Measurements from ENCODE around the gene KCNC3.

KCNC3 gene

DNA sequence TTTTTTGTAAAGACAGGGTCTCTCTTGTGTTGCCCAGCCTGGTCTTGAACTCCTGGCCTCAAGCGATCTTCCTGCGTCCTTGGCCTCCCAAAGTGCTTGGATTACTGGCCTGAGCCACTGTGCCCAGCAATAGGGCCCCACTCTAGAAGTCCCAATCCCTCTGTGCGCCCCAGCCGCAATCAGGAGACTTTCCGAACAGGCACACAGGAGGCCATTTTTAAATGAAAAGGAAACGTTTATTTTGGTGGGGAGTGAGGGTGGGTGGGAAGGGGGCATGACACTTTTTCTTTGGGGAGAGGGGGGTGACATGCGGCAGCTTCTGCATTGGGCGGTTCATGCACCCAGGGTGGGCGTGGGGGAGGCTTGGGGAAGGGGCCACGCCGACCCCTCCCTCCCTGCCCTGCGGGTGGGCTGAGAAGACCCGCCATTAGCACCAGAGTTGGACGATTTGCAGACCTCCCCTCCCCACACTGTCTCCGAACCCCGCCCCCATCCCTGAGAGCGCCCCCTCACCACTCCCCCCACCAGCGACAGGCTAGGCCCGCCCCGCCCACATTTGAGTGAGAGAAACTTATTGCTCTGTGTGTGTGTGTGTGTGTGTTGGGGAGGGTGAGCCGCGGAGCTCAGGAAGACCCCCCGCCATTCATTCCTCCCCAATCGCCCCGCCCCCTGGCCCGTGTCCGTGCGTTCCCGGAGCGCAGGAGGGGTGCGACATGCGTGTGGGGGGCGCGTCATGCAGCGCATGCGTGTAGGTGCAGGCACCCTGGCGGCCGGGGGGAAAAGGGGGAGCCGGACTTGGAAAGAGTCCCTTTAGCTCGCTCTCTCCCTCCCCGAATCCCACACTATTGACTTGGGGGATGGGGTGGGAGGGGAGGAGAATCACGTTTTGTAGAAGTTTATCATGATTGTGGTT, 17.2 kb downstream of the KCNC3 start:
- no peak for DNase-seq (ENCODE audit: low read depth in 2 of 2)

DNA sequence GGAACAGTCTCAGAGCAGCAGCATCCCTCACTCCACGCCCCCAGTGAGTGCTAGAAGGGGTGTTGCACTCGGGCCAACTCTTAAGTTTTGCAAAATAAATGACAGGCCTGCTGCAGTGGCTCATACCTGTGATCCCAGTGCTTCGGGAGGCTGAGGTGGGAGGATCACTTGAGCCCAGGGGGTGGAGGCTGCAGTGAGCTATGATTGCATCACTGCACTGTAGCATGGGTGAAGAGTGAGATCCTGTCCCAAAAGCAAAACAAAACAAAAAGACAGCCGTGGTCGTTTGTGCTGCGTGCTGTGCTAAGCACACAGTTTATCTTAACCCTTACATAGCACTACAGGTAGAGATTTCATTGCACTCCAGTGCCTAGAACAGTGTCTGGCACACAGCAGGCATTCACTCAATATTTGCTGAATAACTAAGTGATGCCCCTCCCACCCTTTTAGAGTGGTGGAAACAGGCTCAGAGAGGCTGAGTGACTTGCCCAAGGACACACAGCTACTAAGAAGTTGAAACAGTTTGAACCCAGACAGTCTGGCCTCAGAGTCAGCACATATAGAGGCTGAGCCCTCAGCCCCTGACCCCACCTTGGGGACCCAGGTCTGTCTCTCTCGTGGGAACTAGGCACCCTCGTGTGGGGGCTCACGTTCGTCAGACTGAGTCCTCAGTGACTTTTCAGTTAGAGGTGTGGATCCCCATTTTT, 18.3 kb downstream of the KCNC3 start:
- DNase-seq (ENCODE audit: low read depth in 2 of 2): no peak

DNA sequence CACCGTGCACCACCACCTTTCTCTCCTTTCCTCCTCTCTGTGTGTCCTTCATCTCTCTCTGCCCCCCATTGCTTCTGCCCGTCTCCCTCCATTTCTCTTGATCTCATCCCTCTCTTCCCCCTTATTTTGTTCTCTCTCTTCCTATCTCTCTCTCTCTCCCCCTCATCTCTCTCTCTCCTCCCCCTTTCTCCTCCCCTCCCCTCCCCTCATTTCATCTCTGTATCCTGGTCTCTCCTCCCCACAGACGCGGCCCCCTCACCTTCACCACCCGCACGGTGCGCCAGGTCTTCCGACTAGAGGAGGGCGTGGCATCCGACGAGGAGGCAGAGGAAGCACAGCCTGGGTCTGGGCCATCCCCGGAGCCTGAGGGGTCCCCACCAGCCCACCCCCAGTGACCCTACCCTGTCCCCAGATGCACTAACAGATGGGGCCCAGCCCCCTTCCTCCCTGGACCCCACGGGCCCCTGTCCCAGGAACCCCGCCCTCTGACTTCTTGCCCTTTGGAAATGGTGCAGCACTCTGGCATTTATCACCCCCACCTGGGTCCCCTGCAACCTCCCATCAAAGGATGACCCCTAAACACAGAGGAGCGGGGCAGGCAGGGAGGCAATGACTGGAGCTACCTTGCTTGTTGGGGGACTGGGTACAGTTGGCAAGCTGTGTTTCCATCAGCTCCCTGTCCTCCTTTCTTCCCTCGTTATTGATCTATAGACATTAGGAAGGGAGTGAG, 19.6 kb downstream of the KCNC3 start:
- no peak for DNase-seq (ENCODE audit: low read depth in 2 of 2)

DNA sequence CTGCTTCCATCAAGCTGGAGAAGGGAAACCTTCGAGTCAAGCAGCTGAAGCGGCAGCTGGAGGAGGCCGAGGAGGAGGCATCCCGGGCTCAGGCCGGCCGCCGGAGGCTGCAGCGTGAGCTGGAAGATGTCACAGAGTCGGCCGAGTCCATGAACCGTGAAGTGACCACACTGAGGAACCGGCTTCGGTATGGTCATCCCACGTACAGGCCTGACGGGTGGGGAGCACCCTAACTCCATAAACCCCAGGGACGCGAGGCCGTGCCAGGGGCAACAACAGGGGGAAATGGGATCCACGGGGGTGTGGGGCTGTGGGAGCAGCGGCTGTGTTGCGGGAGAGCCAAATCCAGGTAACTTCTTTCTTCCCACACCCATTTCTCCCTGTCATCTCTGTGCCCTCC, 20.2 kb downstream of the KCNC3 start:
- no peak for DNase-seq (ENCODE audit: low read depth in 2 of 2)

DNA sequence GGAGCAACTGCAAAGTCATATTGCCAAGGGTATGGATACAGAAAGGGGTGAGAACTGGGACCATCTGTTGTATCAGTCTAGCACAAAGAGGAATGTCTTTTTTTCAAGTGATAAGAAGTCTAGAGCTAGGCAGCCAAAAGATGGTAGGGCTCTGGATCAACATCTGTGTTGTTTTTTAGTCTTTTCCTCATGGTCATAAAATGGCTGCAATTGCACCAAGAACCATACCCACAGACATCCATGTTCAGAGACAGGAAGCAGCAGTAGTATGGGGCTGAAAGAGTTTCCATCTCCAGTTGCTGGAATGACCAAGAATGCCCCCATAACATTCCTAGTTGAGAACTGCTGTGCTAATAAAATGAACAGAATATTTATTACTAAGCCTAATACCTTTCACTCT, 25.6 kb downstream of the KCNC3 start:
- DNase-seq (ENCODE audit: low read depth in 2 of 2): no peak

DNA sequence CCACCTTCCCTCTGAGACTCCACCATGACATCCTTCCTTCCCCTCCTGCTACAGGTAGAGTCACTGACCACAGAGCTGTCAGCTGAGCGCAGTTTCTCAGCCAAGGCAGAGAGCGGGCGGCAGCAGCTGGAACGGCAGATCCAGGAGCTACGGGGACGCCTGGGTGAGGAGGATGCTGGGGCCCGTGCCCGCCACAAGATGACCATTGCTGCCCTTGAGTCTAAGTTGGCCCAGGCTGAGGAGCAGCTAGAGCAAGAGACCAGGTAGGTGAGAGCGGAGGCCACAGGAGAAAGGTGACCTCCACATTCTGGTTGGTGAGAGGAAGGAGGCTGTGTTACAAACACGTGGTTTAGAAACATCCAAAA, 27.6 kb downstream of the KCNC3 start:
- no peak for DNase-seq (ENCODE audit: low read depth in 2 of 2)

DNA sequence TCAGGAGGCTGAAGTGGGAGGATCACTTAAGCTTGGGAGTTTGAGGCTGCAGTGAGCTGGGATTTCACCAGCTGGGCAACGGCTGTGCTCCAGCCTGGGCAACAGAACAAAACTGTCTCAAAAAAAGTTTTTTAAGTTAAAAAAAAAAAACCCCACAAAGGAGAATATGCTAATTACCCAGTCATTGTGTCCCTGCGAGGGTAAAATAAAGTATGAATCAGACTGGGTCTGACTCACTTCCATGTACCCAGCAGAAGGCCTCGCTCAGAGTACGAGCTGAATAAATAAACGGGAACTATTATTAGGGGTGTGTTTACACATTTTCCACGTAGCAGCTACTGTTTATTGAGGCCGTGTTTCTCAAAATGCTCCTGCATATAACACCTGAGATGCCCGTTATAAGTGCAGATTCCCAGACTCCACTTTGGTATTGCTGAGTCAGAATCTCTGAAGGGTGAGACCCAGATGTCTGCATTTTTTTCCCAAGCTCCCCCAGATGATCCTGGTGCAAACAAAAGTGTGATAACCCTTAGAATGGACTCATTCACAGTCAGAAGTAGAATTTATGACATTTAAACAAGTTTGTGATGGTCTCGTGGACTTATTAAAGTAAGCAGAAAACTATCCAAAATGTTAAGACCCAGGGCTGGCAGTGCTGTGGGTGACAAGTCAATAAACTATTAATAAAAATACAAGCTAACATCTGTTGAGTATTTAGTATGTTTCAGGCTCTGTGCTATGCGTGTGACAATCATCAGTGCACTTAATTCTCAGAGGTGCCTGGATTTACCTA, 28.2 kb downstream of the KCNC3 start:
- DNase-seq (ENCODE audit: low read depth in 2 of 2): no peak

DNA sequence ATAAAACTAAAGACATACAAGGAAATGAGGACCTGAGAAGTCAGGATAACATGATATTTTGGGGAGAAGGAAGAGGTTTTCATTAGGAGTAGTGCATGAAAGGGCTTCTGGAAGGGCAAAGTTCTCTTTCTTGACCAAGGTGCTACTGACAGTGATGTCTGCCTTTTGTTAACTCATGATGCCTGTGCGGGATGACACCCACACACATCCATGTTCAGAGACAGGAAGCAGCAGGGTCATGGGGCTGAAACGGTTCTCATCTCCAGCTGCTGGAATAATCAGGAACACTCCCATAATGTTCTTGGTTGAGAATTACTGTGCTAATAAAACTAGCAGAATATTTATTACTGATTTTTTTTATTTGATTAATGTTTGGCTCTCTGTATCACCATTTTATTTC, 29.1 kb downstream of the KCNC3 start:
- DNase-seq (ENCODE audit: low read depth in 2 of 2): no peak

DNA sequence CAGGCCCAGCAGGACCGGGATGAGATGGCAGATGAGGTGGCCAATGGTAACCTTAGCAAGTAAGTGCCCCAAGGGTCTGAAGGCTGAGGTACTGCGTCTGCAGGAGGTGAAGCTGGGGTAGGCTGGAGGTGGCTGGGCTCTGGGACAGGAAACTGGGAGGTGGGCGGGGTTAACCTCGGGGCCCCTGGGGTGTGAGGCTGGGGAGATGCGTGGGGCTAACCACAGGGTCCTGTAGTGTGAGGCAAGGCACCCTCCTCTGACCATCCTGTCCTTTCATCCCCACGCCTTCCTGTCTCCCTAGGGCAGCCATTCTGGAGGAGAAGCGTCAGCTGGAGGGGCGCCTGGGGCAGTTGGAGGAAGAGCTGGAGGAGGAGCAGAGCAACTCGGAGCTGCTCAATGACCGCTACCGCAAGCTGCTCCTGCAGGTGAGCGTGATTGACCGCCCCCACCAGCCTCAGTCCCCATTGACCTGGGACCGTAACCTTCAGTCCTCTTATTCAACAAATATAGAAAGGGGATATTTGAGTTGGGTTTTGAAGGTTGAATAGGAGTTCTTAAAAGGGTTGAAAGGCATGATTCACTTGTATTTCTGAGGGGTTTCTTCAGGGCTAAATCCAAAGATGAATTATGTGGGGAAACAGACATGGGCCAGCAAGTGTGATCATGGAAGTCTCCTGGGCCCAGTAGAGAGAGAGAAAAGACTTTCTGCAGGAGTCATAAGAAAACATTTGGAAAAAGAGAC, 35.7 kb downstream of the KCNC3 start:
- no peak for DNase-seq (ENCODE audit: low read depth in 2 of 2)

DNA sequence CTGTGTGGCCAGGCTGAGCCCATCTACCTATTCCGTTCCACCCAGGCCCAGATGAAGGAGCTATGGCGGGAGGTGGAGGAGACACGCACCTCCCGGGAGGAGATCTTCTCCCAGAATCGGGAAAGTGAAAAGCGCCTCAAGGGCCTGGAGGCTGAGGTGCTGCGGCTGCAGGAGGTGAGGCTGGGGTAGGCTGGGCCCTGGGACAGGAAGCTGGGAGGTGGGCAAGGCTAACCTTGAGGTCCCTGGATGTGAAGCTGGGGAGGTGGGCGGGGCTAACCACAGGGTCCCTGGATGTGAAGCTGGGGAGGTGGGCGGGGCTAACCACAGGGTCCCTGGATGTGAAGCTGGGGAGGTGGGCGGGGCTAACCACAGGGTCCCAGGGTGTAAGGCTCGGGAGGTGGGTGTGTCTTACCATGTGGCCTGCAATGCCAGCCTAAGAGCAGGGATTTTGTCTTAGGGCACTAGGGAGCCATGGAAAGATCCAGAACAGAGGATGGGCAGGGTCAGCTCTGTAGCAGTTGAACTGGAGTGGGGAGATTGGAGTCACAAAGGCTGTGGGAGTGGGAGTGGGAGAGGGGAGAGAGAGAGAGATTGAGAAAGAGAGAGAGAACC, 36.9 kb downstream of the KCNC3 start:
- no peak for DNase-seq (ENCODE audit: low read depth in 2 of 2)

DNA sequence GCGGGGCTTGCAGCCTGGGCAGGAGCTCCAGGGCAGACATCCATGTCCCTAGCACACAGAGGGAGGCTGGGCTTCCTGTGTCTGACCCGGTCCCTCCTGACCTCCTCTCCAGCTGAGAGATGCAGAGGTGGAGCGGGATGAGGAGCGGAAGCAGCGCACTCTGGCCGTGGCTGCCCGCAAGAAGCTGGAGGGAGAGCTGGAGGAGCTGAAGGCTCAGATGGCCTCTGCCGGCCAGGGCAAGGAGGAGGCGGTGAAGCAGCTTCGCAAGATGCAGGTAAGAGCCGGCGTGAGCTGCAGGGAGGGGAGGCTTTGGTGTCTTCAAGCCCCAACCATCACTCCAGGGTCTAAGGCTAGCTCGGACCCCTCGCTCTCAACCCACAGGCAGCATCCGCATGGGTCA, 38.4 kb downstream of the KCNC3 start:
- DNase-seq (ENCODE audit: low read depth in 2 of 2): no peak

DNA sequence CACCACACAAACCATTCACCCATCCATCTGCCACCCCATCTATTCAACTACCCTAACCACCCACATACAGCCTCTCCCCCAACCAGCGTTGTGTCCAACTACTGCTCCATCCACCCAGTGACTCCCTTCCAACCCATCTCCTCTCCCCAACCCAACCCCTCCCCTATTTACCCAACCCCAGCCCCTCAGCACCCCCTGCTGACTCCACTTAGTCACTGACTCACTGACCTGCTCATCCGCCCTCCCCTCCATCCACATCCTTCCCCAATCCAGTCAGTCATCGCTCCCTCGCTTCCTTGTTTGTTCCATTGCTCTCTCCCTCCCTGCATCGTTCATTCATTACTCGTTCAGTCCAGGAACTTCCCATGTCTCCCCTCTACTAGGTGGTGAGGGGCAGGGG, 39.2 kb downstream of the KCNC3 start:
- no peak for DNase-seq (ENCODE audit: low read depth in 2 of 2)

DNA sequence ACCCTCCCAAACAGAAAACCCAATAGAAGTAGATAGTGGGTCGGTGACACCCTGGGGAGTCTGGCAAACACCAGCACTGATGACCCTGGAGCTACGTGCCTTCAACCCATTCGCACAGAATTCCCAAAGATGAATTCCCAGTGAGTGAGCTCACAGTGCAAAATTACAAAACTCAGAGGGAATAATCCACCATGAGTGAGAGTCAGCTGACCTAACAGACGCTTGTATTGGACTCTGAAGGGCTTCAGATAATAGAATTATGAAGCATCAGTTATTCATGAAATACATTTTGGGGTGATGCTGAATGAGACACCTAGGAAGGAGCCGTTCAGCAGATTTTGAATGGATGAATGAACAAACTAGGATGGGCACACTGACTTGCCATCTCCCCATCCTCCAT, 40.2 kb downstream of the KCNC3 start:
- no peak for DNase-seq (ENCODE audit: low read depth in 2 of 2)

DNA sequence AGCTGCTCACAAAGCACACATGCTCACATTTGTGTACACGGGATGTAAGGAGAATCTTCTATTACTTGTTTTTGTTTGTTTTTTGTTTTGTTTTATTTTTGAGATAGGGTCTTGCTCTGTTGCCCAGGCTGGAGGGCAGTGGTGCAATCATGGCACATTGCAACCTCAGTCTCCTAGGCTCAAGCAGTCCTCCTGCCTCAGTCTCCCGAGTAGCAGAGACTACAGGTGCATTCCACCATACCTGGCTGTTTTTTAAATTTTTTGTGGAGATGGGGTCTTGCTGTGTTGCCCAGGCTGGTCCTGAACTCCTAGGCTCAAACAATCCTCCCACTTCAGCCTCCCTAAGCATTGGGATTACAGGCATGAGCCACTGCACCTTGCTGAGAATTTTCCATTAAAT, 41.8 kb downstream of the KCNC3 start:
- DNase-seq (ENCODE audit: low read depth in 2 of 2): no peak

DNA sequence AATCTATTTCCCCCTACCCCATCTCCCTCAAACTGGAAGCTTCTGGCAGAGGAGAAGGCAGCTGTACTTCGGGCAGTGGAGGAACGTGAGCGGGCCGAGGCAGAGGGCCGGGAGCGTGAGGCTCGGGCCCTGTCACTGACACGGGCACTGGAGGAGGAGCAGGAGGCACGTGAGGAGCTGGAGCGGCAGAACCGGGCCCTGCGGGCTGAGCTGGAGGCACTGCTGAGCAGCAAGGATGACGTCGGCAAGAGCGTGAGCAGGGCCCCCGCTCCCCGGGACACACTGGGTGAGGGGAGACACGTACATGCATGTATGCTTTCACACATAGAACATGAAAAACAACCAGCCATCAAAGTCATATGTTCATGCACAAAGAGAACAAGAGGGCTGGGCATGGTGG, 42.7 kb downstream of the KCNC3 start:
- DNase-seq (ENCODE audit: low read depth in 2 of 2): no peak

DNA sequence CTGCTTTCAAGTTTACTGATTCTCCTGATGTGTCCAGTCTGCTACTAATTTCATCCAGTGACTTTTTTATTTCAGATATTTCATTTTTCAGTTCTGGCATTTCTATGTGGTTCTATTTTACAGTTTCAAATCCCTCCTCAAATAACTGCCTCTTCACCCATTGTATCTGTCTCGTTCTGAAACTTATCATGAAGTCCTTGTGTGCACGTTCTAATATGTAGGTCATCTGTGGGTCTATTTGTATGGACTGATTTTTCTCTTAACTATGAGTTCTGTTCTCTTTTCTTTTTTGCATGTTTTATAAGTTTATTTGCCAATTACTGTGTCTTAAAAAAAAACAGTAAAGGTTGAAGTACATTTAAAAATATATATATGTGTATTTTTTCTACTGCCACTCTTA, 43.3 kb downstream of the KCNC3 start:
- DNase-seq (ENCODE audit: low read depth in 2 of 2): no peak

DNA sequence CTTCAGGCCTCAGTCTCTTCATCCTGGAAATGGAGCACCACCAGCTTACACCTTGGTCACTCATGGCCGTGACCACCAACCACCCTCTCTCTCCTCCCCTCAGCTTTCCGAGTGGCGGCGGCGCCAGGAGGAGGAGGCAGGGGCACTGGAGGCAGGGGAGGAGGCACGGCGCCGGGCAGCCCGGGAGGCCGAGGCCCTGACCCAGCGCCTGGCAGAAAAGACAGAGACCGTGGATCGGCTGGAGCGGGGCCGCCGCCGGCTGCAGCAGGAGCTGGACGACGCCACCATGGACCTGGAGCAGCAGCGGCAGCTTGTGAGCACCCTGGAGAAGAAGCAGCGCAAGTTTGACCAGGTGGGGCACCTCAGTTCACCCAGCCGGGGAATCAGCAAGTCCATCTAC, 47.7 kb downstream of the KCNC3 start:
- no peak for DNase-seq (ENCODE audit: low read depth in 2 of 2)

DNA sequence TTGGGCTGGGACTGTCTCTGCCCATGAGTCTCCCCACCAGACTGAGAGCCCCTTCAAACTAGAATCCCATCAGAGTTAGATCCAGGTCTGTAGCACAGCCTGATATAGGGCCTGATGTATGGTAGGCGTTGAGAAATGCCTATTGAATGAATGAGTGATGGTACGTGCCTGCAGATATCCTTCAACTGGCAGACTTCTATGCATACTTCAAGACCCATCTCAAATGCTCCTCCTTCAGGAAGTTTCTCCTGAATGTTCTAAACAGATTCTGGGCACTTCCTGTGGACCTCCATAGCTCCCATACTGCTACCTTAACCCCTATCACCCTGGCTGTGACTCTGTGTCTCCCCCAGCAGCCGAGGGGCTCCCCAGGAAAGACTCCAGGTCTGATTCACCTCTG, 48.2 kb downstream of the KCNC3 start:
- no peak for DNase-seq (ENCODE audit: low read depth in 2 of 2)

DNA sequence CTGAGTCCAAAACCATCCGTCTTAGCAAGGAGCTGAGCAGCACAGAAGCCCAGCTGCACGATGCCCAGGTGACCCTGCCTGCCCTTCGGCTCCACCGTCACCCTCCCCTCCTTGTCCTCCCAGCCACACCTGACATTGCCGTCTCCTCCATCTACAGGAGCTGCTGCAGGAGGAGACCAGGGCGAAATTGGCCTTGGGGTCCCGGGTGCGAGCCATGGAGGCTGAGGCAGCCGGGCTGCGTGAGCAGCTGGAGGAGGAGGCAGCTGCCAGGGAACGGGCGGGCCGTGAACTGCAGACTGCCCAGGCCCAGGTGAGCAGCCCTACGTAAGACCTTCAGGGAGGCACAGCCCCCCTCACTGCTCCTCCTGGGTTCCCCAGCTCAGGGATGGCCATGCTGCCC, 49.1 kb downstream of the KCNC3 start:
- DNase-seq (ENCODE audit: low read depth in 2 of 2): no peak

DNA sequence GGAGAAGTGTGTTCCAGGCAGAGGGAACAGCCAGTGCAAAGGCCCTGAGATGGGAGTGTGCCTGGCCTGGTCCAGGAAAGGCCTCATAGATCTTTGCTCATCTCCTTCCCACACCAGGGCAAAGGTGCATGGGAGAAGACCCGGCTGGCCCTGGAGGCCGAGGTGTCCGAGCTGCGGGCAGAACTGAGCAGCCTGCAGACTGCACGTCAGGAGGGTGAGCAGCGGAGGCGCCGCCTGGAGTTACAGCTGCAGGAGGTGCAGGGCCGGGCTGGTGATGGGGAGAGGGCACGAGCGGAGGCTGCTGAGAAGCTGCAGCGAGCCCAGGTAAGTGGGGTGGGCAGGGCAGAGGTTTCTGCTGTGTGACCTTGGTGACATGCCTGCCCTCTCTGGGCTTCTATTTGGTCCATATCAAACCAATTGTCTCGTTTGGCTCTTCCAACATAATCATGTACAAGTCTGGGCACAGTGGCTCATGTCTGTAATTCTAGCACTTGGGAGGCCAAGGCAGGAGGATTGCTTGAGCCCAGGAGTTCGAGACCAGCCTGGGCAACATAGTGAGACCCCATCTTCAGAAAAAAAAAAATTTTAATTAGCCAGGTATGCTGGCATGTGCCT, 51.1 kb downstream of the KCNC3 start:
- DNase-seq (ENCODE audit: low read depth in 2 of 2): no peak
